ENCODE results near the gene EGR1.

Gene EGR1

GRCh38 chr5:138444774-138445546 lies 20.3 kb upstream of the EGR1 start:
- TF ChIP-seq CTCF (IDR thresholded peaks at IDR 0.05; ENCODE audit: low read depth, low read length, missing control alignments), result no peak
- no peaks in the 10 kb centered on the region for H3K27me3 ChIP-seq (replicated peaks)
- no peak overlapping the region for H3K27ac ChIP-seq
- DNase-seq, result no peak
- H3K4me3 ChIP-seq (ENCODE audit: low read depth, low read length), result no peak overlapping the region
- H3K36me3 ChIP-seq (replicated peaks), result no peaks in the 10 kb centered on the region
- in situ Hi-C loops (cut with HindIII; ENCODE audit: low pct_ligation_motif_present, low sequenced_read_pairs), result no loop called here

GRCh38 chr5:138445547-138446271 lies 19.6 kb upstream of the EGR1 start:
- H3K4me3 ChIP-seq (ENCODE audit: low read depth, low read length), result no peak overlapping the region
- H3K36me3 ChIP-seq (replicated peaks), result no peaks in the 10 kb centered on the region
- H3K27ac ChIP-seq, result no peak overlapping the region
- no peak for TF ChIP-seq CTCF (IDR thresholded peaks at IDR 0.05; ENCODE audit: low read depth, low read length, missing control alignments)
- no peaks in the 10 kb centered on the region for H3K27me3 ChIP-seq (replicated peaks)
- in situ Hi-C loops (cut with HindIII; ENCODE audit: low pct_ligation_motif_present, low sequenced_read_pairs), result no loop called here
- DNase-seq, result no peak

- Histone ChIP-seq H3K27me3 (replicated peaks) (no peaks in the 10 kb centered on the region), H3K36me3 (replicated peaks) (no peaks in the 10 kb centered on the region), H3K4me3 (ENCODE audit: low read depth, low read length) (no peak overlapping the region), H3K27ac (no peak overlapping the region)
- no peak for TF ChIP-seq CTCF (IDR thresholded peaks at IDR 0.05; ENCODE audit: low read depth, low read length, missing control alignments)
- in situ Hi-C loops (cut with HindIII; ENCODE audit: low pct_ligation_motif_present, low sequenced_read_pairs), result no loop called here
- no peak for DNase-seq
These were observed 17.2 kb upstream of the EGR1 start for GRCh38 chr5:138448070-138448469.

- in situ Hi-C loops (cut with HindIII; ENCODE audit: low pct_ligation_motif_present, low sequenced_read_pairs), result no loop called here
- no peak for TF ChIP-seq CTCF (IDR thresholded peaks at IDR 0.05; ENCODE audit: low read depth, low read length, missing control alignments)
- Histone ChIP-seq H3K27ac (no peak overlapping the region), H3K36me3 (replicated peaks) (no peaks in the 10 kb centered on the region), H3K4me3 (ENCODE audit: low read depth, low read length) (no peak overlapping the region), H3K27me3 (replicated peaks) (no peaks in the 10 kb centered on the region)
- peak; percentile 78 for DNase-seq
These were observed 16.5 kb upstream of the EGR1 start for GRCh38 chr5:138448481-138449398.

GRCh38 chr5:138449501-138450239 lies 15.6 kb upstream of the EGR1 start:
- peak; percentile 86 for DNase-seq
- in situ Hi-C loops (cut with HindIII; ENCODE audit: low pct_ligation_motif_present, low sequenced_read_pairs), result no loop called here
- no peaks in the 10 kb centered on the region for H3K36me3 ChIP-seq (replicated peaks)
- H3K27me3 ChIP-seq (replicated peaks), result no peaks in the 10 kb centered on the region
- TF ChIP-seq CTCF (IDR thresholded peaks at IDR 0.05; ENCODE audit: low read depth, low read length, missing control alignments), result peak; percentile 98
- H3K4me3 ChIP-seq (ENCODE audit: low read depth, low read length), result no peak overlapping the region
- H3K27ac ChIP-seq, result no peak overlapping the region
